HS-27A (cell line): ENCODE measurements around the gene MYLIP.

Source experiments
- DNase-seq: peaks from one replicate; pipeline ENCODE4 v3.0.0-alpha.2; 2012; ENCODE audit warnings: low read depth, missing footprints

The MYLIP gene

GRCh38 chr6:16128759-16129622 is at the start of gene MYLIP:
Gene MYLIP, plus strand, starts transcription at chr6:16129086. Its CDS starts 237 bp downstream, at chr6:16129323.
- DNase-seq = peak; percentile 80

GRCh38 chr6:16079354-16079753 is 49.5 kb upstream of the MYLIP start:
- DNase-seq = no peak

- DNase-seq = no peak
Measured at GRCh38 chr6:16080204-16080603, 48.7 kb upstream of the MYLIP start.

GRCh38 chr6:16081326-16081725 is 47.6 kb upstream of the MYLIP start:
- DNase-seq = no peak

- DNase-seq = no peak
Measured at GRCh38 chr6:16082361-16082760, 46.5 kb upstream of the MYLIP start.

- DNase-seq = no peak
Measured at GRCh38 chr6:16086965-16087364, 41.9 kb upstream of the MYLIP start.

- no peak for DNase-seq
Measured at GRCh38 chr6:16087386-16087785, 41.5 kb upstream of the MYLIP start.

GRCh38 chr6:16088409-16088808 is 40.5 kb upstream of the MYLIP start:
- DNase-seq = no peak

- DNase-seq = no peak
Measured at GRCh38 chr6:16089232-16090062, 39.4 kb upstream of the MYLIP start.

- no peak for DNase-seq
Measured at GRCh38 chr6:16090452-16090851, 38.4 kb upstream of the MYLIP start.

- no peak for DNase-seq
Measured at GRCh38 chr6:16090920-16091319, 38.0 kb upstream of the MYLIP start.

- no peak for DNase-seq
Measured at GRCh38 chr6:16092140-16092539, 36.7 kb upstream of the MYLIP start.

GRCh38 chr6:16092990-16093389 is 35.9 kb upstream of the MYLIP start:
- no peak for DNase-seq

GRCh38 chr6:16095180-16095579 is 33.7 kb upstream of the MYLIP start:
- DNase-seq = no peak

- DNase-seq = no peak
Measured at GRCh38 chr6:16097382-16098171, 31.3 kb upstream of the MYLIP start.

GRCh38 chr6:16098211-16098610 is 30.7 kb upstream of the MYLIP start:
- no peak for DNase-seq

GRCh38 chr6:16102208-16102607 is 26.7 kb upstream of the MYLIP start:
- DNase-seq = no peak

- DNase-seq = no peak
Measured at GRCh38 chr6:16103722-16104121, 25.2 kb upstream of the MYLIP start.

- DNase-seq = no peak
Measured at GRCh38 chr6:16104624-16105433, 24.1 kb upstream of the MYLIP start.

GRCh38 chr6:16105854-16106253 is 23.0 kb upstream of the MYLIP start:
- DNase-seq = no peak

- DNase-seq = no peak
Measured at GRCh38 chr6:16106991-16107787, 21.7 kb upstream of the MYLIP start.
